ENCODE results near the gene SOWAHA.

The SOWAHA gene

GRCh38 chr5:132856011-132856410 is 42.9 kb downstream of the SOWAHA start:
- no peak for DNase-seq

DNA sequence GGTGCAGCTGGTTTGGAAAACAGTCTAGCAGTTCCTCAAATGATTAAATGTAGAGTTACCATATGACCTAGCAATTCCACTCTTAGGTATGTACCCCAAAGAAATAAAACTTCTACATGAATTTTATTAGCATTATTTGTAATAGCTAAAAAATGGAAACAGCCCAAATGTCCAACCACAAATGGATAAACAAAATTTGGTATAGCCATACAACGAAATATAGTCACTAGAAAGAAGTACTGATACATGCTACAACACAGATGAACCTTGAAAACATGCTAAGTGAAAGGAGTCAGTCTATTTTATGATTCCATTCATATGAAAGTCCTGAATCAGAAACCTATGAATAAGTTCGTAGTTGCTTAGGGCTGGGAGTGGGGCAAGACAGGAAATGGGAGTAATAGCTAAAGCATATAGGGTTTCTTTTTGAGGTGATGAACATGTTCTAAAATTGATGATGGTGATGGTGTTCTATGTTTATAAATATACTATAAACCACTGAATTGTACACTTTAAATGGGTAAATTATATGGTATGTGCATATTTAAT is 46.9 kb downstream of the SOWAHA start:
- DNase-seq: no peak

GRCh38 chr5:132860742-132861141 is 47.6 kb downstream of the SOWAHA start:
- no peak for DNase-seq

- DNase-seq: no peak
These were observed 52.7 kb downstream of the SOWAHA start for GRCh38 chr5:132865668-132866341.

All from GDM1 (cell line).